Muscle of leg (tissue), 11 donors: ENCODE measurements around the gene CAP2. TPM values are rescaled to one million over a fixed set of nuclear protein-coding genes. Genes with fewer than 3 reads are reported as not detected.
"Not testable (repeated sequence)": the region's sequence is repeated elsewhere in the genome, so short reads cannot be mapped to it uniquely, and the experiment has no call there.

Experiments
- DNase-seq: peaks from one replicate; pipeline ENCODE4 v3.0.0; 2013
- H3K27ac ChIP-seq: one replicate; pipeline ENCODE4 v1.5.1; 2013; ENCODE audit warnings: mild to moderate bottlenecking, low read length, control low read depth
- H3K27me3 ChIP-seq: one replicate; pipeline ENCODE4 v1.6.1; 2013; ENCODE audit warnings: low read length; ENCODE audit not compliant: control insufficient read depth, insufficient read depth
- H3K36me3 ChIP-seq: one replicate; pipeline ENCODE4 v1.6.1; 2013; ENCODE audit warnings: low read length; ENCODE audit not compliant: control insufficient read depth, insufficient read depth
- H3K4me1 ChIP-seq: one replicate; pipeline ENCODE4 v1.6.1; 2013; ENCODE audit warnings: low read length; ENCODE audit not compliant: control insufficient read depth, insufficient read depth
- H3K4me3 ChIP-seq: one replicate; pipeline ENCODE4 v1.5.1; 2013; ENCODE audit warnings: low read length, control low read depth
- H3K9me3 ChIP-seq: replicated peaks from 2 replicates; pipeline ENCODE4 v1.6.1; 2013; ENCODE audit warnings: low read depth, low read length; ENCODE audit not compliant: control insufficient read depth
- WGBS: methylation state at CpG from one replicate; pipeline ENCODE4 v1.1.5; 2013; ENCODE audit warnings: missing lambda C conversion rate; ENCODE audit not compliant: insufficient coverage; 5-methylcytosine and 5-hydroxymethylcytosine counted together
- polyA plus RNA-seq, 8 donors: library from polyadenylated mRNA; unstranded; fragments of 120-200 nt; gene quantifications; one replicate each; pipeline versions ENCODE4 v1.2.1 to v1.2.3, GENCODE V29; 2013; ENCODE audit warnings: inconsistent platforms in 1 of 8, low replicate concordance in 1 of 8; ENCODE audit not compliant: insufficient read length in 8 of 8, insufficient read depth in 1 of 8
- total RNA-seq: library from RNA; stranded (reverse); fragments of 120-200 nt; gene quantifications from one replicate; pipeline ENCODE4 v1.2.4, GENCODE V29; 2013

The CAP2 gene
- total and polyA plus RNA-seq, 9 donors, result 56.3 to 201 (median 148) TPM

DNA sequence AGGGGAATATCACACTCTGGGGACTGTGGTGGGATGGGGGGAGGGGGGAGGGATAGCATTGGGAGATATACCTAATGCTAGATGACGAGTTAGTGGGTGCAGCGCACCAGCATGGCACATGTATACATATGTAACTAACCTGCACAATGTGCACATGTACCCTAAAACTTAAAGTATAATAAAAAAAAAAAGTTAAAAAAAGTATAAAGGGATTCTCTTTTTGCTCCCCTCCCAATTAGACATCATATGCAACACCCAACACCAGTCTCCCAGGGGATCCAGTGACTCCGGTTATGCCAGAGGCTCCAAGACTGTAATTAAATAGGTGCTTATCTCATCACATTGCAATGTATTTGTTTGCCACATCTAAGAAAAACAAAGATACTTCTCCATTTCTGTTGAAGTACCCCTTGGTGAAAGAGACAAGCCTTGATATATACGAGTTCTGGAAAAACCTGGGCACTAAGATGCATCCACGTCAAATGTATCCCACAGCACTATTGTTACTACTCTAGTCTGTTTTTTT, 35.3 kb downstream of the CAP2 start:
- H3K9me3 ChIP-seq, H3K4me3 ChIP-seq, H3K27me3 ChIP-seq: not testable (repeated sequence)
- H3K36me3 ChIP-seq, result peaks cover 33% of the 10 kb centered on the region
- no CpG with 5 or more reads among the region's 5 CpGs for WGBS
- peak; percentile 30 for DNase-seq
- H3K4me1 ChIP-seq, result peaks cover 19% of the 10 kb centered on the region
- H3K27ac ChIP-seq, result peak overlapping the region; percentile 67

DNA sequence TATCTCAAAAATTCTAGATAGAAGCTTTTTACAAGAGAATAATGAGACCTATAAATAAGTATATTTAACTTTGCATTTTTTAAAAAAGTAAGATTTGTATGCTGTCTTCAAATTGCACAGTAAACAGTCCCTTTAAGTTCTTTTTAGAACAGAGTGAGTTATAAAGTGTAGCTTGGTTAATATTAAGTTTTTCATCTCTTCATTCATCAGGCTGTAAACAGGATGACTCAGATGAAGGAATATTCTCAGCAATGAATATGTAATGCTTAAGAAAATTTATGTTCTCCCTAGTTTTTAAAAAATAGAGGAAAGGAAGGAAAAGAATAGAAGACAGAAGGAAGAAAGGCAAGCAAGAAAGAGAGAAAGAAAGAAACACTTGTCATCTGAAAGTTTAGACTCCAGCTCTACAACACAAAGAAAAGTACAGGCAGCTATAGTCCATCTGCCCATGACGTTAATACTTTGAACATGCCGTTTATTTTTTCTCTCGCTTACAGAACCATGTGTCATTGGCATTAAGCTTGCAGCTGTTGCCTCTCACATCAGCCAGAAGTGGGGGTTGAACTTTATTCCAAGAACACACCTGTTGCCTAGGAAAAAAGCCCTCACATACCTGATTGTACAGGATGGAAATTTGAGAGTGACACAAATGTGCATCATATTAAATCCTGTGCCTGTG, 36.1 kb downstream of the CAP2 start:
- Histone ChIP-seq H3K27ac (peak overlapping the region; percentile 67), H3K4me1 (peaks cover 19% of the 10 kb centered on the region)
- peak; percentile 95 for DNase-seq

GRCh38 chr6:17431581-17431980, 38.2 kb downstream of the CAP2 start:
- WGBS, result 63% methylated on average over 1 of the region's 2 CpGs
- Histone ChIP-seq H3K36me3 (peaks cover 26% of the 10 kb centered on the region), H3K4me1 (peaks cover 12% of the 10 kb centered on the region), H3K9me3 (no peaks in the 10 kb centered on the region), H3K4me3 (no peak overlapping the region), H3K27ac (peak overlapping the region; percentile 60), H3K27me3 (no peaks in the 10 kb centered on the region)
- DNase-seq, result peak; percentile 60

More for the DNA sequence above, 36.1 kb downstream of the CAP2 start:
- H3K36me3 ChIP-seq, result peaks cover 33% of the 10 kb centered on the region
- no CpG with 5 or more reads among the region's 3 CpGs for WGBS
- no peaks in the 10 kb centered on the region for H3K27me3 ChIP-seq
- H3K4me3 ChIP-seq, result no peak overlapping the region
- no peaks in the 10 kb centered on the region for H3K9me3 ChIP-seq

DNA sequence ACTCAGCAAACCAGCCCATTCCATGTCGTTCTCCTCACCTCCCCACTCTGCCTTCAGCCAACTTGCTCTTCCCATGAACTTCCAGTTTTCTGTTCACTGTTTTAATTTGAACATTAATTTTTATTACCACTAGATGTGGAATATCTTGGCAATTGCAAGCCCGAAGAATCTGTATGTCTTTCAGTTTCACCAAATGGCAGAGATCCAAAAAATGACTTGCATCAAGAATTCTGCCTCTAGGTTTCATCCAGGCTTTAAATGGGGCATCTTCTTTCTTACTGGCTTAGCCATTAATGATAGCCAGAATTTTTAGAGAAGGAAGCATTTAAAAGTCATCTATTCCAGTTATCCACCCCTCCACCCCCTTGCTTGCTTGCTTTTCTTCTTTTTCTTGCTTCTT, 39.0 kb downstream of the CAP2 start:
- 40% methylated on average over 1 of the region's 2 CpGs for WGBS
- H3K36me3 ChIP-seq, result peaks cover 20% of the 10 kb centered on the region
- peak; percentile 36 for DNase-seq
- no peaks in the 10 kb centered on the region for H3K9me3 ChIP-seq
- no peak overlapping the region for H3K27ac ChIP-seq
- no peak overlapping the region for H3K4me3 ChIP-seq
- H3K4me1 ChIP-seq, result peaks cover 12% of the 10 kb centered on the region
- H3K27me3 ChIP-seq, result no peaks in the 10 kb centered on the region

- peak; percentile 44 for DNase-seq
- H3K9me3 ChIP-seq, result no peaks in the 10 kb centered on the region
- H3K36me3 ChIP-seq, result peaks cover 6% of the 10 kb centered on the region
- H3K4me3 ChIP-seq, result no peak overlapping the region
- no peaks in the 10 kb centered on the region for H3K27me3 ChIP-seq
- 36% methylated on average over 4 of the region's 11 CpGs for WGBS
- peak overlapping the region; percentile 66 for H3K27ac ChIP-seq
- peaks cover 6% of the 10 kb centered on the region for H3K4me1 ChIP-seq
Observed at GRCh38 chr6:17439243-17439993, 46.0 kb downstream of the CAP2 start.

- H3K4me3 ChIP-seq, H3K4me1 ChIP-seq, H3K9me3 ChIP-seq, H3K27me3 ChIP-seq, H3K27ac ChIP-seq, DNase-seq, H3K36me3 ChIP-seq: not testable (repeated sequence)
- no CpG with 5 or more reads among the region's 4 CpGs for WGBS
Observed at GRCh38 chr6:17440811-17441210, 47.4 kb downstream of the CAP2 start.

DNA sequence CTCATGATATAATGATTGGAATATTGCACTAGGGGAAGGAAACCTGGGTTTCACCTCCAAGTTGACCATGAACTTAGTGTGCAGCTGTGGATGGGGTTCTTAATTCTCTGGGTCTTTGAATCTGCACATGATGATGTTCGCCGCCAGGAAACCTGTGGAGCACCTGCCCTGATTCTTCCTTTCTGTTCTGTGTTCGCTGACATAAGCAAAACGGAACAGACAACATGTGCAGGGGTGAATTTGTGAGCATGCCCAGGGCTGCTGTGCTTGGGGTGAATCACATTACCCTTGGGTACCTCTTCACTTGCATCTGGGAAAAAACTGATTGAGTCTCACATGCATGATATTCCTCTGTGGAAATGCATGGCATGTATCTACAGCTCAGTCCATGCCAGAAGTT, 48.8 kb downstream of the CAP2 start:
- Histone ChIP-seq H3K9me3 (no peaks in the 10 kb centered on the region), H3K4me1 (peaks cover 6% of the 10 kb centered on the region), H3K4me3 (no peak overlapping the region), H3K27me3 (no peaks in the 10 kb centered on the region), H3K27ac (no peak overlapping the region), H3K36me3 (no peaks in the 10 kb centered on the region)
- WGBS, result 60% methylated on average over 4 of the region's 4 CpGs
- DNase-seq, result peak; percentile 27

DNA sequence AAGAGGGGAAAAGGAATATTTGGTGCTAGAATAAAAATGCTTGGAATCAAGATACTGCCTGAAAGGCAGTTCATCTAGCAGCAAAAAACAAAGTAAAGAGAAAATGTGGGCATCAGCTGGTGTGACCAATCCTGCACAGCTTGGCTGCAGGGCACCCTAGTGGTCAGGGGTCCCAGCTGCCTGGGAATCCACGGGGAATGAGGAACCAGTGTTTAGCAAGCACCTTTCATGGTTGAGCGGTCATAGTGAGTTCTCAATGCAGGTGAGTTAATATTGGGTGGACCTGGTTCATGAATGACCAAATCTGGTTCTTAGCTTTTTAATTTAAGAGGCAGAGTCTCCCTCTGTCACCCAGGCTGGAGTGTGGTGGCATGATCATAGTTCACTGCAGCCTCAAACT, 53.3 kb downstream of the CAP2 start:
- H3K9me3 ChIP-seq, result no peaks in the 10 kb centered on the region
- no peak overlapping the region for H3K4me3 ChIP-seq
- 75% methylated on average over 1 of the region's 2 CpGs for WGBS
- H3K27ac ChIP-seq, result no peak overlapping the region
- DNase-seq, result no peak
- H3K4me1 ChIP-seq, result no peaks in the 10 kb centered on the region
- H3K36me3 ChIP-seq, result no peaks in the 10 kb centered on the region
- H3K27me3 ChIP-seq, result no peaks in the 10 kb centered on the region

DNA sequence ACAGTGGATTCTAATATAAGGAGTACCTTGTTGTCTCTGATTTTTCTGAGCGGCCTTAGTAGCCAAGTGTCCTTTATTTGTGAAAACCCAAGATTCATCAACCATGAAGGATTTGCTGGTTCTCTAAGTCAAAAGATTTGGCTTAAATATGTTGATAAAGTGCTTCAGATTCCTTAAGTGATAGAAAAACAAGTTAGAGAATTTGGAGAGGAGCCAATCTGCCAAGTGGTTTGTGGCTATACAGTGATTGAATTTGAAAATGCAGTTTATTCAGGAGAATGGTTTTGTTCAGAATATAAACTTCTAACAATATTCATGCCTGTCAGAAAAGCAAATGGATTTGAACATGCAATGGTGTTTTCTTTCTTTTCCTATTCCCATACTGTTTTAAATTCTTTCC, 54.8 kb downstream of the CAP2 start:
- no peak overlapping the region for H3K4me3 ChIP-seq
- H3K27me3 ChIP-seq, result no peaks in the 10 kb centered on the region
- no peaks in the 10 kb centered on the region for H3K9me3 ChIP-seq
- DNase-seq, result no peak
- H3K36me3 ChIP-seq, result no peaks in the 10 kb centered on the region
- no peaks in the 10 kb centered on the region for H3K4me1 ChIP-seq
- no CpG with 5 or more reads among the region's 1 CpG for WGBS
- no peak overlapping the region for H3K27ac ChIP-seq

DNA sequence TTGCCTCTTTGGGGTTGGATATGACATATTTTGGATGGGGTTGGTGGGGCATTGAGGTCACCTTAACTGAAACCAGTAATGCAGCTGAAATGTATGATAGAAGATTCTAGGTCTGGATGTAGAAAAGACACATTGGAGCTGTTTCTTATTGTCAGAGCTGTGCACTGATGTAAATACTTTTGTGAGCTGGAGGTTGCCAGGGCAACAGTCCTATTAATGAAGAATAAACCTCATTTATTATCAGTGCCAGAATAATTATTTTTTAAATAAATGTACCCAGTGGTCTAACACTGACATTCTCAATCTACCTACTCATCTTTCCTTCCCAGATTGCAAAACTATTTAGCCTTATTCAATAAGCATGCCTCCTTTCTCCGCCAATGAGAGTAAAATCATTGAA, 57.0 kb downstream of the CAP2 start:
- no peak for DNase-seq
- Histone ChIP-seq H3K4me3 (no peak overlapping the region), H3K27ac (peak overlapping the region; percentile 45), H3K36me3 (no peaks in the 10 kb centered on the region), H3K27me3 (no peaks in the 10 kb centered on the region), H3K4me1 (peaks cover 7% of the 10 kb centered on the region), H3K9me3 (no peaks in the 10 kb centered on the region)
- WGBS, result no CpG with 5 or more reads among the region's 1 CpG
